HepG2 (cell line): ENCODE measurements around the gene CAMKMT. TPM values are rescaled to one million over a fixed set of nuclear protein-coding genes. Genes with fewer than 3 reads are reported as not detected.

Experiments
- ATAC-seq: fragments of 200-7000 bp; cut with Tn5 transposase; 3 replicates; pipeline ENCODE4 v1.9.1; 2020; ENCODE audit warnings: mild to moderate bottlenecking, moderate library complexity
- BruUV-seq: library from RNA; stranded (reverse); fragments of 400-500 nt; replicated peaks from 2 replicates; lab custom pipeline; 2021; lab: Mats Ljungman, UMichigan
- CTCF ChIA-PET: fragments of 300-600 bp; formaldehyde crosslinking; extraction: SDS; loops from one replicate; lab custom pipeline; 2021; ENCODE audit warnings: low total read pairs, inconsistent platforms, low intra/inter-chr PET ratio; lab: Yijun Ruan, JAX
- POLR2A ChIA-PET: fragments of 350-600 bp; sonication (Branson Sonifier 250); formaldehyde crosslinking; loops from one replicate; lab custom pipeline; 2020; ENCODE audit warnings: antibody characterized with exemption, inconsistent platforms; lab: Yijun Ruan, JAX
- DNase-seq: peaks from one replicate; pipeline ENCODE4 v3.0.0-alpha.2; 2015; ENCODE audit warnings: low spot score
- FAIRE-seq: peaks from 3 replicates; lab custom pipeline; 2011; peaks lifted over from hg19 to GRCh38; lab: Jason Lieb, UNC
- H2AFZ ChIP-seq: one replicate; pipeline ENCODE4 v1.6.1; 2011; ENCODE audit warnings: low read length, inconsistent platforms
- H3K27ac ChIP-seq: fragments of 300-600 bp; 3 replicates; pipeline ENCODE4 v1.8.0; 2011; ENCODE audit warnings: mixed run types, mild to moderate bottlenecking, mixed read lengths, low read length, inconsistent platforms; ENCODE audit not compliant: insufficient read depth; ENCODE audit errors: extremely low read length
- H3K27me3 ChIP-seq, 2 experiments: fragments of 200-600 bp in 1 of 2; 2 replicates in 1 of 2; 3 replicates in 1 of 2; pipeline versions ENCODE4 v1.6.0 to v1.8.0; 2011; ENCODE audit warnings: low read length in 2 of 2, mild to moderate bottlenecking in 2 of 2, moderate library complexity in 2 of 2, inconsistent platforms in 1 of 2; ENCODE audit not compliant: insufficient read depth in 2 of 2, control insufficient read depth in 1 of 2
- H3K36me3 ChIP-seq, 2 experiments: fragments of 200-600 bp in 1 of 2; replicated peaks in 1 of 2; 2 replicates in 1 of 2; 3 replicates in 1 of 2; pipeline versions ENCODE4 v1.5.1 to v1.8.0; 2011; ENCODE audit warnings: low read length in 2 of 2, inconsistent platforms in 1 of 2; ENCODE audit not compliant: insufficient read depth in 2 of 2, control insufficient read depth in 1 of 2
- H3K4me1 ChIP-seq: 2 replicates; pipeline ENCODE4 v1.5.1; 2012; ENCODE audit warnings: low read length, inconsistent platforms; ENCODE audit not compliant: insufficient read depth
- H3K4me2 ChIP-seq: 2 replicates; pipeline ENCODE4 v1.6.0; 2011; ENCODE audit warnings: low read depth, low read length, inconsistent platforms
- H3K4me3 ChIP-seq, 3 experiments: fragments of 200-600 bp in 1 of 3; sonication (generic), shearing (Covaris generic) in 1 of 3; replicated peaks in 1 of 3; 2 replicates each; pipeline ENCODE4 v1.5.1; 2011 to 2016; ENCODE audit warnings: low read length in 3 of 3, inconsistent platforms in 2 of 3, low read depth in 2 of 3, mild to moderate bottlenecking in 2 of 3, control low read depth in 1 of 3, mixed read lengths in 1 of 3; ENCODE audit not compliant: insufficient read depth in 1 of 3
- H3K79me2 ChIP-seq: one replicate; pipeline ENCODE4 v1.6.1; 2011; ENCODE audit warnings: low read length, inconsistent platforms; ENCODE audit not compliant: insufficient read depth
- H3K9ac ChIP-seq: 2 replicates; pipeline ENCODE4 v1.6.0; 2011; ENCODE audit warnings: mild to moderate bottlenecking, low read depth, low read length, inconsistent platforms; ENCODE audit not compliant: insufficient read depth
- H3K9me3 ChIP-seq: 2 replicates; pipeline ENCODE4 v1.5.1; 2012; ENCODE audit warnings: mild to moderate bottlenecking, low read length
- H4K20me1 ChIP-seq: 2 replicates; pipeline ENCODE4 v1.6.0; 2011; ENCODE audit warnings: inconsistent platforms, mild to moderate bottlenecking, low read length, moderate library complexity; ENCODE audit not compliant: insufficient read depth
- HCFC1 ChIP-seq: fragments of 150-350 bp; IDR thresholded peaks from 2 replicates; pipeline ENCODE4 v1.6.1; 2014; ENCODE audit warnings: low read depth, low read length
- HMG20A ChIP-seq: IDR thresholded peaks from 2 replicates; pipeline ENCODE4 v1.6.1; 2016; ENCODE audit warnings: borderline replicate concordance
- POLR2AphosphoS5 ChIP-seq: IDR thresholded peaks from 2 replicates; pipeline ENCODE4 v1.6.1; 2012; ENCODE audit warnings: low read depth, low read length
- SRSF4 ChIP-seq: fragments of 200-400 bp; formaldehyde crosslinking; IDR thresholded peaks from one replicate; pipeline ENCODE4 v1.6.1; 2018; ENCODE audit warnings: mild to moderate bottlenecking, low read depth, low read length, moderate library complexity; ENCODE audit not compliant: poor library complexity, severe bottlenecking
- TEAD3 ChIP-seq: optimal IDR thresholded peaks from 2 replicates; pipeline ENCODE3; 2016; ENCODE audit warnings: borderline replicate concordance
- ZFP36L1 ChIP-seq: sonication (generic); formaldehyde crosslinking; IDR thresholded peaks from 2 replicates; pipeline ENCODE4 v1.8.0; 2022; ENCODE audit warnings: mild to moderate bottlenecking, missing genetic modification reagents, moderate library complexity
- ZFP62 ChIP-seq: sonication (generic); formaldehyde crosslinking; IDR thresholded peaks from 2 replicates; pipeline ENCODE4 v1.4.0; 2020; ENCODE audit warnings: missing genetic modification reagents
- ZNF10 ChIP-seq: sonication (generic); formaldehyde crosslinking; IDR thresholded peaks from 2 replicates; pipeline ENCODE4 v1.4.0; 2020; ENCODE audit warnings: mild to moderate bottlenecking, low read depth, missing genetic modification reagents, borderline replicate concordance
- ZNF260 ChIP-seq: sonication (generic); formaldehyde crosslinking; IDR thresholded peaks from 2 replicates; pipeline ENCODE4 v1.4.0; 2020; ENCODE audit warnings: missing genetic modification reagents, low read depth, mild to moderate bottlenecking, borderline replicate concordance
- ZNF510 ChIP-seq: sonication (generic); formaldehyde crosslinking; IDR thresholded peaks from 2 replicates; pipeline ENCODE4 v1.4.0; 2020; ENCODE audit warnings: low read depth, mild to moderate bottlenecking, missing genetic modification reagents
- ZNF558 ChIP-seq: sonication (generic); formaldehyde crosslinking; IDR thresholded peaks from 2 replicates; pipeline ENCODE4 v1.9.0; 2022; ENCODE audit warnings: mild to moderate bottlenecking, missing genetic modification reagents, borderline replicate concordance
- WGBS: methylation state at CpG from one replicate; pipeline ENCODE4 v1.1.6; 2017; ENCODE audit warnings: low lambda C conversion rate; 5-methylcytosine and 5-hydroxymethylcytosine counted together
- in situ Hi-C: cut with HindIII; loops from 2 replicates; pipeline ENCODE4 v1.10.0; 2017; ENCODE audit warnings: low pct_unique_long_range_greater_than_20kb; ENCODE audit not compliant: extremely low pct_ligation_motif_present
- intact Hi-C: fragments of 100-400 bp; cut with micrococcal nuclease; formaldehyde crosslinking; loops from one replicate; pipeline ENCODE4 v1.10.0; 2022; ENCODE audit not compliant: unreplicated experiment
- polyA plus RNA-seq, 8 experiments: library from polyadenylated mRNA; depleted of rRNA in 3 of 8; stranded (reverse) in 7 of 8; unstranded in 1 of 8; fragments of >200 nt; fragmentation: Illumina TruSeq in 4 of 8; extraction: Trizol in 4 of 8; gene quantifications; 2 replicates each; pipeline versions ENCODE4 v1.2.1 to v1.2.3, GENCODE V29; 2011 to 2016; ENCODE audit warnings: low read depth in 4 of 8, missing spikeins in 1 of 8, mixed read lengths in 1 of 8; ENCODE audit not compliant: insufficient read depth in 1 of 8
- total RNA-seq, 5 experiments: library from RNA; depleted of rRNA; stranded (reverse); fragments of >200 nt; fragmentation: Illumina TruSeq; extraction: Trizol; gene quantifications; 2 replicates each; pipeline ENCODE4 v1.2.3, GENCODE V29; 2016; ENCODE audit warnings: low read depth in 1 of 5
- TF ChIP-seq, protein P1 (sequence below): sonication (generic); formaldehyde crosslinking; IDR thresholded peaks from 2 replicates; pipeline ENCODE4 v1.8.1; 2023; ENCODE audit warnings: mild to moderate bottlenecking, missing genetic modification reagents, borderline replicate concordance
- TF ChIP-seq, protein P2 (sequence below): sonication (generic); formaldehyde crosslinking; IDR thresholded peaks from 2 replicates; pipeline ENCODE4 v1.5.0; 2020; ENCODE audit warnings: mild to moderate bottlenecking, missing genetic modification reagents, borderline replicate concordance
- TF ChIP-seq, protein P3 (sequence below): sonication (generic); formaldehyde crosslinking; IDR thresholded peaks from 2 replicates; pipeline ENCODE4 v1.4.0; 2020; ENCODE audit warnings: missing genetic modification reagents, borderline replicate concordance

The CAMKMT gene
- total and polyA plus RNA-seq, 2 of the 13 experiments (the other 11 are each of a cell fraction or from before 2014, with no cell fraction given) = 6.9 to 20.8 TPM

DNA sequence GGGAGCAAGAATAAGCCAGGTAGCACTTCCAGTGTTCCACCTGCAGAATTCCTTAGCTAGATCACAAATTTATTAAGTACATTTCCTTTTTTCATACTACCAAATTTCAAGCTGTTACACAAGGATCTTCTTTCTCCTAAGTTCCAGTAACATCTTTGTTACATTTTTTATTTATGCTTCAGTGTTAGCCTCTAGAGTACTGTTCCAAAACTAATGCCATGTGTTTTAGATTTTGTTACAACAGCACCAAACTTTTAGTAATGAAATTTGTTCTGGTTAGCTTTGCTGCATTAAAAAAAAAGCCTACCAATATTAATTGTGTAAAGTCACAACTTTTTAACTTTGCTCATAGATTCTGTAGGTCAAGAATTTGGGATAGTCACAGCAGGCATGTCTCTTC is 161.1 kb downstream of the CAMKMT start:
- intact Hi-C loops (no loop called here), in situ Hi-C loops (no loop called here)
- Histone ChIP-seq H3K4me1 (peaks cover 19% of the 10 kb centered on the region), H3K27ac (no peak overlapping the region), H3K9ac (no peak overlapping the region), H3K79me2 (no peaks in the 10 kb centered on the region), H3K27me3 (no peaks in the 10 kb centered on the region), H3K9me3 (peaks cover 18% of the 10 kb centered on the region), H2AFZ (no peak overlapping the region), H3K4me3 (no peak overlapping the region), H3K4me2 (no peak overlapping the region), H4K20me1 (no peaks in the 10 kb centered on the region), H3K36me3 (no peaks in the 10 kb centered on the region)
- ChIA-PET CTCF (no interaction called here), POLR2A (no interaction called here)
- DNase-seq (no peak), ATAC-seq (no peak), FAIRE-seq (no peak)
- no TSS peak for BruUV-seq
- no peak for TF ChIP-seq ZFP36L1
- TF ChIP-seq POLR2AphosphoS5 = no peak
- TF ChIP-seq ZFP62 = no peak
- TF ChIP-seq ZNF260 (CRISPR knock-in tag) = no peak
- TF ChIP-seq, protein P1, sequence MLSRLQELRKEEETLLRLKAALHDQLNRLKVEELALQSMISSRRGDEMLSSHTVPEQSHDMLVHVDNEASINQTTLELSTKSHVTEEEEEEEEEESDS (CRISPR knock-in tag) = no peak
- TF ChIP-seq ZNF510 = no peak
- TF ChIP-seq SRSF4 = no peak
- no peak for TF ChIP-seq ZNF558

DNA sequence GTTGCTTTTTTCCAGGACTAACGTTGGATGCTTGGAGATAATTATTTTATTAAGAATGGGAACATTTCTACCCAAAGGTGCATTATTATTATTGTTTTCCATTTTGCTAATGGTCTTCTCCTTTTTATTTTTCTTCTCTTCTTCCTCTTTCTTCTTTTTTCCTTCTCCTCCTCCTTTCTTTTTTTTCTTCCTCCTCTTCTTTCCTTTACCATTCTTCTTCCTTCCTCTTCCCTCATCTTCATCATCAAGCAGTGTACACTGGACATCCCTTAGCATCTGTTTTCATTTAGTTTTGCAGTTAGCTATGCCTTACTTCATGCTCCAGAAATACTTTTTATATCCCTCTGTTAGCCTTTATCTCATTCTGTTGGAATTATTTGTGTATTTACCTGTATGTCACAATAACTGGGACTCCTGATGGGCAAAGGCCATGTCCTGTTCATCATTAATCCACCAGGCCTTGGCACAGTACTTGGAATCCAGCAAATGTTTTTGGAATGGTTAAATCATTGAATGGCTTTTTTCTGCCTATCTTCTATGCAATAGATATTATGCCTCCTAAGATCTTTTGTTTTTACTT is 162.7 kb downstream of the CAMKMT start:
- in situ Hi-C loops = no loop called here
- no peak overlapping the region for H2AFZ ChIP-seq
- H3K4me2 ChIP-seq = peak overlapping the region; percentile 18; the same call in 1 of the 2 replicates
- H3K36me3 ChIP-seq = no peaks in the 10 kb centered on the region
- no peak overlapping the region for H3K4me3 ChIP-seq
- peak; percentile 74 for FAIRE-seq
- H3K9ac ChIP-seq = no peak overlapping the region
- no peak overlapping the region for H3K27ac ChIP-seq
- H3K79me2 ChIP-seq = no peaks in the 10 kb centered on the region
- peaks cover 12% of the 10 kb centered on the region for H3K4me1 ChIP-seq
- POLR2A ChIA-PET = interaction anchor here (0.5 kb wide), 1 partner anchor 8 kb away, joined by 4 read pairs; no protein-coding TSS in a partner anchor
- intact Hi-C loops = no loop called here
- peak; percentile 99 for ATAC-seq
- peak; percentile 82 for DNase-seq
- CTCF ChIA-PET = interaction anchor here (0.8 kb wide), 1 partner anchor 45 kb away, joined by 3 read pairs; no protein-coding TSS in a partner anchor
- BruUV-seq = no TSS peak
- H4K20me1 ChIP-seq = no peaks in the 10 kb centered on the region
- no peaks in the 10 kb centered on the region for H3K27me3 ChIP-seq
- H3K9me3 ChIP-seq = peaks cover 18% of the 10 kb centered on the region
- WGBS = 41% methylated on average over 1 of the region's 1 CpG
- no peak for TF ChIP-seq ZNF10 (CRISPR knock-in tag)
- TF ChIP-seq, protein P2, sequence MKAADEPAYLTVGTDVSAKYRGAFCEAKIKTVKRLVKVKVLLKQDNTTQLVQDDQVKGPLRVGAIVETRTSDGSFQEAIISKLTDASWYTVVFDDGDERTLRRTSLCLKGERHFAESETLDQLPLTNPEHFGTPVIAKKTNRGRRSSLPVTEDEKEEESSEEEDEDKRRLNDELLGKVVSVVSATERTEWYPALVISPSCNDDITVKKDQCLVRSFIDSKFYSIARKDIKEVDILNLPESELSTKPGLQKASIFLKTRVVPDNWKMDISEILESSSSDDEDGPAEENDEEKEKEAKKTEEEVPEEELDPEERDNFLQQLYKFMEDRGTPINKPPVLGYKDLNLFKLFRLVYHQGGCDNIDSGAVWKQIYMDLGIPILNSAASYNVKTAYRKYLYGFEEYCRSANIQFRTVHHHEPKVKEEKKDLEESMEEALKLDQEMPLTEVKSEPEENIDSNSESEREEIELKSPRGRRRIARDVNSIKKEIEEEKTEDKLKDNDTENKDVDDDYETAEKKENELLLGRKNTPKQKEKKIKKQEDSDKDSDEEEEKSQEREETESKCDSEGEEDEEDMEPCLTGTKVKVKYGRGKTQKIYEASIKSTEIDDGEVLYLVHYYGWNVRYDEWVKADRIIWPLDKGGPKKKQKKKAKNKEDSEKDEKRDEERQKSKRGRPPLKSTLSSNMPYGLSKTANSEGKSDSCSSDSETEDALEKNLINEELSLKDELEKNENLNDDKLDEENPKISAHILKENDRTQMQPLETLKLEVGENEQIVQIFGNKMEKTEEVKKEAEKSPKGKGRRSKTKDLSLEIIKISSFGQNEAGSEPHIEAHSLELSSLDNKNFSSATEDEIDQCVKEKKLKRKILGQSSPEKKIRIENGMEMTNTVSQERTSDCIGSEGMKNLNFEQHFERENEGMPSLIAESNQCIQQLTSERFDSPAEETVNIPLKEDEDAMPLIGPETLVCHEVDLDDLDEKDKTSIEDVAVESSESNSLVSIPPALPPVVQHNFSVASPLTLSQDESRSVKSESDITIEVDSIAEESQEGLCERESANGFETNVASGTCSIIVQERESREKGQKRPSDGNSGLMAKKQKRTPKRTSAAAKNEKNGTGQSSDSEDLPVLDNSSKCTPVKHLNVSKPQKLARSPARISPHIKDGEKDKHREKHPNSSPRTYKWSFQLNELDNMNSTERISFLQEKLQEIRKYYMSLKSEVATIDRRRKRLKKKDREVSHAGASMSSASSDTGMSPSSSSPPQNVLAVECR (CRISPR knock-in tag) = no peak
- TF ChIP-seq HCFC1 = no peak
- TF ChIP-seq, protein P3, sequence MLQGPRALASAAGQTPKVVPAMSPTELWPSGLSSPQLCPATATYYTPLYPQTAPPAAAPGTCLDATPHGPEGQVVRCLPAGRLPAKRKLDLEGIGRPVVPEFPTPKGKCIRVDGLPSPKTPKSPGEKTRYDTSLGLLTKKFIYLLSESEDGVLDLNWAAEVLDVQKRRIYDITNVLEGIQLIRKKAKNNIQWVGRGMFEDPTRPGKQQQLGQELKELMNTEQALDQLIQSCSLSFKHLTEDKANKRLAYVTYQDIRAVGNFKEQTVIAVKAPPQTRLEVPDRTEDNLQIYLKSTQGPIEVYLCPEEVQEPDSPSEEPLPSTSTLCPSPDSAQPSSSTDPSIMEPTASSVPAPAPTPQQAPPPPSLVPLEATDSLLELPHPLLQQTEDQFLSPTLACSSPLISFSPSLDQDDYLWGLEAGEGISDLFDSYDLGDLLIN (CRISPR knock-in tag) = no peak
- TF ChIP-seq TEAD3 (CRISPR knock-in tag) = peak; percentile 60
- TF ChIP-seq HMG20A (CRISPR knock-in tag) = 0 out of 2 replicates have a peak, but pooled peaks have one; percentile 35
